ENCODE results near the gene ZNF385A. TPM values are rescaled to one million over a fixed set of nuclear protein-coding genes. Genes with fewer than 3 reads are reported as not detected.

ZNF385A gene
- total and polyA plus RNA-seq, 2 experiments from 2014 or later: 10.9 to 21.7 TPM

DNA sequence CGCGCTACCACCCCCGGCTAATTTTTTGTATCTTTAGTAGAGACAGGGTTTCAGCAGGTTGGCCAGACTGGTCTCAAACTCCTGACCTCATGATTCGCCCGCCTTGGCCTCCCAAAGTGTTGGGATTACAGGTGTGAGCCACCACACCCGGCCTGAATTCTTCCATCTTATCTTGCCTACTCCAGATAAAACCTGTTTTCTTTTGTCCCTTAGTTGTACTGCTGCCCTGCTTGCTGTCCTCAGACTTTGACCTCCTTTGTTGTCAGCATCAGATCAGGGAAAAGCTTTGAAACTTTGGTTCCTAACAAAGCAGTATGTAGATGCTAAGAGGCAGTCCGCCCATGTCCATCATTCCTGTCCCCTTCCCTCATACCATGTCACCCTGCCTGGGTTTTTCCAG lies 43.7 kb downstream of the ZNF385A start (continued):
- TF ChIP-seq ZNF114 (CRISPR knock-in tag; IDR thresholded peaks at IDR 0.05) (no peak), STAT1 (IDR thresholded peaks at IDR 0.05; ENCODE audit: unreplicated experiment) (no peak), ETS1 (IDR thresholded peaks at IDR 0.05) (no peak), EZH2 (IDR thresholded peaks at IDR 0.05; ENCODE audit: low read depth, unreplicated experiment) (no peak), REST (IDR thresholded peaks at IDR 0.05; ENCODE audit: unreplicated experiment) (no peak)

- Histone ChIP-seq H3K4me2 (no peak overlapping the region), H3K4me3 (no peak overlapping the region), H3K79me2 (replicated peaks; ENCODE audit: insufficient read depth) (peaks cover 12% of the 10 kb centered on the region), H2AFZ (no peak overlapping the region), H3K27ac (ENCODE audit: low read depth) (no peak overlapping the region), H3K9me2 (ENCODE audit: insufficient read depth) (no peaks in the 10 kb centered on the region), H3K36me3 (ENCODE audit: insufficient read depth) (peaks cover 20% of the 10 kb centered on the region), H3K4me1 (ENCODE audit: insufficient read depth) (peaks cover 10% of the 10 kb centered on the region; the same call in 1 of the 2 replicates), H4K20me1 (replicated peaks; ENCODE audit: insufficient read depth) (peaks cover 12% of the 10 kb centered on the region), H3K27me3 (ENCODE audit: insufficient read depth) (no peaks in the 10 kb centered on the region), H3F3A (replicated peaks; ENCODE audit: low read depth) (peaks cover 14% of the 10 kb centered on the region)
- DNase-seq (ENCODE audit: low spot score) (no peak), ATAC-seq (no peak)
- Mint-ChIP-seq H3K4me1 (peaks cover 2% of the 10 kb centered on the region; the same call in 1 of the 3 replicates), H3K27ac (no peak overlapping the region), H3K9me3 (no peaks in the 10 kb centered on the region), H3K36me3 (ENCODE audit: low read depth) (peaks cover 24% of the 10 kb centered on the region), H3K4me3 (no peak overlapping the region), H3K27me3 (ENCODE audit: insufficient read depth, low read depth, poor library complexity) (peaks cover 6% of the 10 kb centered on the region)
- TF ChIP-seq NANOG (IDR thresholded peaks at IDR 0.05; ENCODE audit: borderline replicate concordance) (no peak), JUNB (IDR thresholded peaks at IDR 0.05; ENCODE audit: unreplicated experiment) (no peak), REST (IDR thresholded peaks at IDR 0.05; ENCODE audit: unreplicated experiment) (no peak), ZNF331 (CRISPR knock-in tag; IDR thresholded peaks at IDR 0.05; ENCODE audit: low read depth) (no peak), EZH2 (IDR thresholded peaks at IDR 0.05; ENCODE audit: low read depth, unreplicated experiment) (no peak), CREB1 (CRISPR knock-in tag; IDR thresholded peaks at IDR 0.05; ENCODE audit: low read depth) (no peak), ETS1 (IDR thresholded peaks at IDR 0.05) (no peak)
Observed at GRCh38 chr12:54338698-54339296, 45.7 kb downstream of the ZNF385A start.
